SK-N-SH treated with all-trans-retinoic acid at 6 μM for 48 hours (cell line): ENCODE data around the gene GPS2.

Source experiments
- ATAC-seq: fragments of 200-7000 bp; cut with Tn5 transposase; 3 replicates; pipeline ENCODE4 v1.9.1; 2020; ENCODE audit warnings: mild to moderate bottlenecking, moderate library complexity
- ARNTL ChIP-seq: fragments of 450-650 bp; formaldehyde crosslinking; IDR thresholded peaks from 2 replicates; pipeline ENCODE4 v1.5.0; 2020; ENCODE audit warnings: low read depth, mild to moderate bottlenecking, moderate library complexity, borderline replicate concordance
- BACH2 ChIP-seq: fragments of 250-450 bp; sonication (Bioruptor Pico); IDR thresholded peaks from 2 replicates; pipeline ENCODE4 v1.9.0; 2021; ENCODE audit warnings: mild to moderate bottlenecking, borderline replicate concordance
- CSDC2 ChIP-seq: fragments of 250-450 bp; sonication (Bioruptor Pico); IDR thresholded peaks from 2 replicates; pipeline ENCODE4 v1.5.0; 2020; ENCODE audit warnings: mild to moderate bottlenecking, moderate library complexity
- ESRRG ChIP-seq: fragments of 250-450 bp; sonication (Bioruptor Pico); IDR thresholded peaks from 2 replicates; pipeline ENCODE4 v1.6.1; 2021; ENCODE audit warnings: mild to moderate bottlenecking
- GLIS3 ChIP-seq: fragments of 250-450 bp; sonication (Bioruptor Pico); IDR thresholded peaks from 2 replicates; pipeline ENCODE4 v1.5.0; 2020; ENCODE audit warnings: mild to moderate bottlenecking, moderate library complexity
- ISL1 ChIP-seq: fragments of 250-450 bp; sonication (Bioruptor Pico); IDR thresholded peaks from 2 replicates; pipeline ENCODE4 v2.1.2; 2022; ENCODE audit warnings: mild to moderate bottlenecking, moderate library complexity
- OSR1 ChIP-seq: fragments of 250-450 bp; sonication (Bioruptor Pico); IDR thresholded peaks from 2 replicates; pipeline ENCODE4 v1.8.0; 2022; ENCODE audit warnings: moderate library complexity, mild to moderate bottlenecking, inconsistent platforms
- PATZ1 ChIP-seq: fragments of 250-450 bp; sonication (Bioruptor Pico); IDR thresholded peaks from 2 replicates; pipeline ENCODE4 v1.8.0; 2020; ENCODE audit warnings: mild to moderate bottlenecking, moderate library complexity, borderline replicate concordance
- PPARA ChIP-seq: fragments of 250-450 bp; sonication (Bioruptor Pico); IDR thresholded peaks from 2 replicates; pipeline ENCODE4 v1.5.0; 2020; ENCODE audit warnings: mild to moderate bottlenecking, borderline replicate concordance
- SNAI2 ChIP-seq: fragments of 250-450 bp; sonication (Bioruptor Pico); IDR thresholded peaks from 2 replicates; pipeline ENCODE4 v1.5.0; 2020; ENCODE audit warnings: mild to moderate bottlenecking, moderate library complexity
- TOX ChIP-seq: fragments of 250-450 bp; sonication (Bioruptor Pico); IDR thresholded peaks from 2 replicates; pipeline ENCODE4 v1.8.0; 2021; ENCODE audit warnings: mild to moderate bottlenecking, moderate library complexity, borderline replicate concordance
- ZC3H10 ChIP-seq: fragments of 250-450 bp; sonication (Bioruptor Pico); IDR thresholded peaks from 2 replicates; pipeline ENCODE4 v1.5.1; 2021; ENCODE audit warnings: mild to moderate bottlenecking, moderate library complexity
- ZFP3 ChIP-seq: fragments of 250-450 bp; sonication (Bioruptor Pico); IDR thresholded peaks from 2 replicates; pipeline ENCODE4 v1.5.0; 2020; ENCODE audit warnings: mild to moderate bottlenecking, moderate library complexity
- ZFP30 ChIP-seq: fragments of 450-650 bp; formaldehyde crosslinking; IDR thresholded peaks from 2 replicates; pipeline ENCODE4 v1.5.0; 2022; ENCODE audit warnings: mild to moderate bottlenecking, moderate library complexity
- ZNF70 ChIP-seq: fragments of 450-650 bp; formaldehyde crosslinking; IDR thresholded peaks from 2 replicates; pipeline ENCODE4 v1.5.0; 2020; ENCODE audit warnings: mild to moderate bottlenecking, moderate library complexity
- ZNF8 ChIP-seq: fragments of 450-650 bp; formaldehyde crosslinking; IDR thresholded peaks from 2 replicates; pipeline ENCODE4 v1.5.0; 2020; ENCODE audit warnings: mild to moderate bottlenecking, moderate library complexity
- TF ChIP-seq, protein P1 (sequence below): fragments of 250-450 bp; sonication (Bioruptor Pico); IDR thresholded peaks from 2 replicates; pipeline ENCODE4 v1.5.0; 2020; ENCODE audit warnings: mild to moderate bottlenecking, moderate library complexity
- TF ChIP-seq, protein P2 (sequence below): fragments of 250-450 bp; sonication (Bioruptor Pico); IDR thresholded peaks from 2 replicates; pipeline ENCODE4 v1.5.1; 2021; ENCODE audit warnings: mild to moderate bottlenecking, moderate library complexity
- TF ChIP-seq, protein P3 (sequence below): fragments of 250-450 bp; sonication (Bioruptor Pico); IDR thresholded peaks from 2 replicates; pipeline ENCODE4 v1.5.1; 2020; ENCODE audit warnings: low read depth, mild to moderate bottlenecking, moderate library complexity
- TF ChIP-seq, protein P4 (sequence below): fragments of 250-450 bp; sonication (Bioruptor Pico); IDR thresholded peaks from 2 replicates; pipeline ENCODE4 v1.8.0; 2021; ENCODE audit warnings: low read depth, mild to moderate bottlenecking, moderate library complexity, borderline replicate concordance

Gene GPS2

GRCh38 chr17:7293816-7294613, 21.1 kb downstream of the GPS2 start (continued):
- TF ChIP-seq, protein P1, sequence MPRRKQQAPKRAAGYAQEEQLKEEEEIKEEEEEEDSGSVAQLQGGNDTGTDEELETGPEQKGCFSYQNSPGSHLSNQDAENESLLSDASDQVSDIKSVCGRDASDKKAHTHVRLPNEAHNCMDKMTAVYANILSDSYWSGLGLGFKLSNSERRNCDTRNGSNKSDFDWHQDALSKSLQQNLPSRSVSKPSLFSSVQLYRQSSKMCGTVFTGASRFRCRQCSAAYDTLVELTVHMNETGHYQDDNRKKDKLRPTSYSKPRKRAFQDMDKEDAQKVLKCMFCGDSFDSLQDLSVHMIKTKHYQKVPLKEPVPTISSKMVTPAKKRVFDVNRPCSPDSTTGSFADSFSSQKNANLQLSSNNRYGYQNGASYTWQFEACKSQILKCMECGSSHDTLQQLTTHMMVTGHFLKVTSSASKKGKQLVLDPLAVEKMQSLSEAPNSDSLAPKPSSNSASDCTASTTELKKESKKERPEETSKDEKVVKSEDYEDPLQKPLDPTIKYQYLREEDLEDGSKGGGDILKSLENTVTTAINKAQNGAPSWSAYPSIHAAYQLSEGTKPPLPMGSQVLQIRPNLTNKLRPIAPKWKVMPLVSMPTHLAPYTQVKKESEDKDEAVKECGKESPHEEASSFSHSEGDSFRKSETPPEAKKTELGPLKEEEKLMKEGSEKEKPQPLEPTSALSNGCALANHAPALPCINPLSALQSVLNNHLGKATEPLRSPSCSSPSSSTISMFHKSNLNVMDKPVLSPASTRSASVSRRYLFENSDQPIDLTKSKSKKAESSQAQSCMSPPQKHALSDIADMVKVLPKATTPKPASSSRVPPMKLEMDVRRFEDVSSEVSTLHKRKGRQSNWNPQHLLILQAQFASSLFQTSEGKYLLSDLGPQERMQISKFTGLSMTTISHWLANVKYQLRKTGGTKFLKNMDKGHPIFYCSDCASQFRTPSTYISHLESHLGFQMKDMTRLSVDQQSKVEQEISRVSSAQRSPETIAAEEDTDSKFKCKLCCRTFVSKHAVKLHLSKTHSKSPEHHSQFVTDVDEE (CRISPR knock-in tag) = no peak
- TF ChIP-seq ISL1 (CRISPR knock-in tag) = no peak

- no peak for ATAC-seq
- TF ChIP-seq CSDC2 (no peak), ZNF8 (no peak), ISL1 (CRISPR knock-in tag) (no peak), ARNTL (CRISPR knock-in tag) (no peak), SNAI2 (no peak), ZC3H10 (CRISPR knock-in tag) (no peak), TOX (CRISPR knock-in tag) (no peak), ZFP3 (no peak), GLIS3 (no peak)
- TF ChIP-seq, protein P1 (CRISPR knock-in tag) = no peak
- TF ChIP-seq, protein P2, sequence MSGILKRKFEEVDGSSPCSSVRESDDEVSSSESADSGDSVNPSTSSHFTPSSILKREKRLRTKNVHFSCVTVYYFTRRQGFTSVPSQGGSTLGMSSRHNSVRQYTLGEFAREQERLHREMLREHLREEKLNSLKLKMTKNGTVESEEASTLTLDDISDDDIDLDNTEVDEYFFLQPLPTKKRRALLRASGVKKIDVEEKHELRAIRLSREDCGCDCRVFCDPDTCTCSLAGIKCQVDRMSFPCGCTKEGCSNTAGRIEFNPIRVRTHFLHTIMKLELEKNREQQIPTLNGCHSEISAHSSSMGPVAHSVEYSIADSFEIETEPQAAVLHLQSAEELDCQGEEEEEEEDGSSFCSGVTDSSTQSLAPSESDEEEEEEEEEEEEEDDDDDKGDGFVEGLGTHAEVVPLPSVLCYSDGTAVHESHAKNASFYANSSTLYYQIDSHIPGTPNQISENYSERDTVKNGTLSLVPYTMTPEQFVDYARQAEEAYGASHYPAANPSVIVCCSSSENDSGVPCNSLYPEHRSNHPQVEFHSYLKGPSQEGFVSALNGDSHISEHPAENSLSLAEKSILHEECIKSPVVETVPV (CRISPR knock-in tag) = no peak
- TF ChIP-seq, protein P3, sequence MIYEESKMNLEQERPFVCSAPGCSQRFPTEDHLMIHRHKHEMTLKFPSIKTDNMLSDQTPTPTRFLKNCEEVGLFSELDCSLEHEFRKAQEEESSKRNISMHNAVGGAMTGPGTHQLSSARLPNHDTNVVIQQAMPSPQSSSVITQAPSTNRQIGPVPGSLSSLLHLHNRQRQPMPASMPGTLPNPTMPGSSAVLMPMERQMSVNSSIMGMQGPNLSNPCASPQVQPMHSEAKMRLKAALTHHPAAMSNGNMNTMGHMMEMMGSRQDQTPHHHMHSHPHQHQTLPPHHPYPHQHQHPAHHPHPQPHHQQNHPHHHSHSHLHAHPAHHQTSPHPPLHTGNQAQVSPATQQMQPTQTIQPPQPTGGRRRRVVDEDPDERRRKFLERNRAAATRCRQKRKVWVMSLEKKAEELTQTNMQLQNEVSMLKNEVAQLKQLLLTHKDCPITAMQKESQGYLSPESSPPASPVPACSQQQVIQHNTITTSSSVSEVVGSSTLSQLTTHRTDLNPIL = no peak
These were observed 22.0 kb downstream of the GPS2 start for GRCh38 chr17:7293159-7293558.

GRCh38 chr17:7292729-7293128, 22.4 kb downstream of the GPS2 start:
- no peak for ATAC-seq
- TF ChIP-seq, protein P1 (CRISPR knock-in tag) = no peak
- TF ChIP-seq ZFP30 (no peak), ZC3H10 (CRISPR knock-in tag) (no peak), PATZ1 (CRISPR knock-in tag) (no peak), CSDC2 (no peak), PPARA (CRISPR knock-in tag) (no peak), BACH2 (CRISPR knock-in tag) (no peak), TOX (CRISPR knock-in tag) (no peak), ISL1 (CRISPR knock-in tag) (no peak), SNAI2 (no peak), ESRRG (CRISPR knock-in tag) (no peak), ZFP3 (no peak), ZNF70 (CRISPR knock-in tag) (no peak), OSR1 (CRISPR knock-in tag) (no peak), ZNF8 (no peak)
- TF ChIP-seq, protein P2 (CRISPR knock-in tag) = no peak
- TF ChIP-seq, protein P4, sequence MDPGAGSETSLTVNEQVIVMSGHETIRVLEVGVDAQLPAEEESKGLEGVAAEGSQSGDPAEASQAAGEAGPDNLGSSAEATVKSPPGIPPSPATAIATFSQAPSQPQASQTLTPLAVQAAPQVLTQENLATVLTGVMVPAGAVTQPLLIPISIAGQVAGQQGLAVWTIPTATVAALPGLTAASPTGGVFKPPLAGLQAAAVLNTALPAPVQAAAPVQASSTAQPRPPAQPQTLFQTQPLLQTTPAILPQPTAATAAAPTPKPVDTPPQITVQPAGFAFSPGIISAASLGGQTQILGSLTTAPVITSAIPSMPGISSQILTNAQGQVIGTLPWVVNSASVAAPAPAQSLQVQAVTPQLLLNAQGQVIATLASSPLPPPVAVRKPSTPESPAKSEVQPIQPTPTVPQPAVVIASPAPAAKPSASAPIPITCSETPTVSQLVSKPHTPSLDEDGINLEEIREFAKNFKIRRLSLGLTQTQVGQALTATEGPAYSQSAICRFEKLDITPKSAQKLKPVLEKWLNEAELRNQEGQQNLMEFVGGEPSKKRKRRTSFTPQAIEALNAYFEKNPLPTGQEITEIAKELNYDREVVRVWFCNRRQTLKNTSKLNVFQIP (CRISPR knock-in tag) = no peak
- TF ChIP-seq, all 23 proteins: peak for 0
